Adrenal gland (tissue), 12 donors: ENCODE results near the gene RYR1. TPM values are rescaled to one million over a fixed set of nuclear protein-coding genes. Genes with fewer than 3 reads are reported as not detected.

Experiments
- DNase-seq, 7 donors: peaks; one replicate each; pipeline ENCODE4 v3.0.0-alpha.2; 2019 to 2020
- H3K27ac ChIP-seq, 5 donors: fragments of 200-600 bp; sonication (generic) in 4 of 5; 1 replicate in 3 of 5; 2 replicates in 2 of 5; pipeline versions ENCODE4 v1.5.1 to v1.8.0; 2016 to 2020; ENCODE audit warnings: mild to moderate bottlenecking in 1 of 5
- H3K27me3 ChIP-seq: fragments of 200-600 bp; 2 replicates; pipeline ENCODE4 v1.8.0; 2021
- H3K36me3 ChIP-seq, 2 donors: fragments of 200-600 bp; replicated peaks in 1 of 2; 1 replicate in 1 of 2; 2 replicates in 1 of 2; pipeline versions ENCODE4 v1.5.1 to v1.8.0; 2018 to 2022
- H3K4me1 ChIP-seq, 2 donors: fragments of 200-600 bp; replicated peaks in 1 of 2; 1 replicate in 1 of 2; 2 replicates in 1 of 2; pipeline versions ENCODE4 v1.5.1 to v1.8.0; 2018 to 2021
- H3K4me3 ChIP-seq, 4 donors: fragments of 200-600 bp; sonication (generic) in 3 of 4; one replicate each; pipeline ENCODE4 v1.5.1; 2016 to 2018
- H3K9me3 ChIP-seq, 3 donors: fragments of 200-600 bp; sonication (generic) in 1 of 3; replicated peaks in 1 of 3; 1 replicate in 2 of 3; 2 replicates in 1 of 3; pipeline versions ENCODE4 v1.5.1 to v1.8.0; 2016 to 2021
- CTCF ChIP-seq, 6 experiments: fragments of 450-650 bp in 4 of 6; fragments of 200-600 bp in 2 of 6; sonication (generic) in 1 of 6; IDR thresholded peaks; 1 replicate in 5 of 6; 2 replicates in 1 of 6; pipeline versions ENCODE4 v1.5.1 to v1.8.0; 2016 to 2021; ENCODE audit warnings: antibody characterized with exemption in 6 of 6, mild to moderate bottlenecking in 2 of 6, moderate library complexity in 1 of 6
- POLR2A ChIP-seq, 2 donors: fragments of 450-650 bp; IDR thresholded peaks; one replicate each; pipeline ENCODE4 v1.6.1; 2017; ENCODE audit warnings: antibody characterized with exemption in 2 of 2, mild to moderate bottlenecking in 2 of 2, moderate library complexity in 1 of 2
- WGBS, 4 donors: extraction: QIAGEN DNeasy Blood & Tissue Kit in 2 of 4; methylation state at CpG; one replicate each; pipeline versions ENCODE4 v1.1.5 to v1.1.7; 2013 to 2017; 5-methylcytosine and 5-hydroxymethylcytosine counted together
- intact Hi-C, 2 donors: fragments of 100-400 bp; cut with DNase I; formaldehyde crosslinking; loops; one replicate each; pipeline versions ENCODE4 v1.14.1 to v1.15.0; 2022 to 2023
- polyA plus RNA-seq, 3 donors: library from polyadenylated mRNA; stranded (reverse); fragments of 200-250 nt in 2 of 3; fragments of 350-450 nt in 1 of 3; fragmentation: Illumina TruSeq in 1 of 3; extraction: RNeasy Lipid Tissue Mini Kit (QIAGEN cat#74804) in 1 of 3; gene quantifications; one replicate each; pipeline ENCODE4 v1.2.3, GENCODE V29; 2013 to 2014
- total RNA-seq, 9 donors: library from RNA; depleted of rRNA in 4 of 9; stranded (reverse); fragments of >200 nt in 4 of 9; fragments of 120-200 nt in 1 of 9; fragmentation: NEBNext Ultra II Directional in 1 of 9; extraction: Animal tissue kit (Norgen Biotek cat#: 25700) in 1 of 9; gene quantifications; one replicate each; pipeline versions ENCODE4 v1.1.0 to v1.2.4, GENCODE V29; 2013 to 2023
- donor health status: healthy with polysubstance abuse.
- donor health status: Bipolar disorder and iron deficiency.
- donor health status: DM: yes; HTN: yes; CAD: no.
- donor health status: DM: no; HTN: no; CAD: no.
- donor health status: DM: no; HTN: no; CAD: no.
- donor health status: DM: yes; HTN: yes; CAD: no.

RYR1 gene
- total and polyA plus RNA-seq, 12 donors = 0.90 to 10.0 (median 3.2) TPM

DNA sequence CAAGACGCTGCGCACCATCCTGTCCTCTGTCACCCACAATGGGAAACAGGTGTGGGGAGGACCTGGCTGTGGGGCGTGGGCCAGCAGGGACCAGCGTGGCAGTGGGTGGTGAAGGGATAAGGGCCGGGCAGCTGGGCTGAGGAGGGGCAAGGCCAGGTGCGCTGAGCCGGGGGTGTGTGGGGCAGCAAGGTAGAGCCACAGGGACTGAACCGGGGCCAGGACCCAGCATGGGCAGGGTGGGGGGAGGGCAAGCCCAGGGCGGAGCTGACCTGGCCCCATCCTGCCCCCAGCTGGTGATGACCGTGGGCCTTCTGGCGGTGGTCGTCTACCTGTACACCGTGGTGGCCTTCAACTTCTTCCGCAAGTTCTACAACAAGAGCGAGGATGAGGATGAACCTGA is 146.6 kb downstream of the RYR1 start:
- Histone ChIP-seq H3K27ac (no peak overlapping the region), H3K27me3 (no peaks in the 10 kb centered on the region), H3K4me3 (no peak overlapping the region), H3K9me3 (no peaks in the 10 kb centered on the region), H3K4me1 (no peaks in the 10 kb centered on the region), H3K36me3 (no peaks in the 10 kb centered on the region)
- 87 to 92% (median 91%) methylated on average over 8 to 15 of the region's 15 CpGs for WGBS, 4 donors
- TF ChIP-seq CTCF (IDR thresholded peaks at IDR 0.05) = no peak
- TF ChIP-seq POLR2A (IDR thresholded peaks at IDR 0.05) = no peak
- DNase-seq = no peak
- intact Hi-C loops = no loop called here

DNA sequence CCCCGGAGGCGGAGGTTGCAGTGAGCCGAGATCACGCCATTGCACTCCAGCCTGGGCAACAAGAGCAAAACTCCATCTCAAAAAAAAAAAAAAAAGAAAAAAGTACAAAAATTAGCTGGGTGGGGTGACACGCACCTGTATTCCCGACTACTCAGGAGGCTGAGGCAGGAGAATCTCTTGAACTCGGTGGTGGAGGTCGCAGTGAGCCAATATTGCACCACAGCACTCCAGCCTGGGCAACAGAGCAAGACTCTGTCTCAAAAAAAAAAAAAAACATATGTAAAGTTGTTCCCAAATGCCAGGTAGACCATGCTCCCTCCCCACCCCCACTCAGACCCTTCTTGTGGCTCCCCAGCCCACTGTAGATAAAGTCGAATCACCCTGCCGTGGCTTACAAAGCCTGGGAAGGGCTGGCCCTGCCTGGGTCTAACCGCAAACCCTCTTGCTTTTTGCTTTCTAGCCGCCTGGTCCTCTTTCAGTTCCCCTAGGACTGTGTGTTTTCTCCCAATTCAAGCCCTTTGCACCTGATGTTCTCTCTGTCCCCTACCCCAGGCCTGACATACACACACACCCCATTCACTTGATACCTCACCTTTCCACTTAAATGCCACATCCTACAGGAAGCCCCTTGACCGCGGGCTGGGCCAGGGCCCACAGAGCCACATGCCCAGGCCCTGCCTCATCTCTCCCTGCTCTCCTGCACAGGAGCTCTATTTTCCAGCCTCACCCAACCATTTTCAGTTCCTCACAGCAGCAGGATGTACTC is 149.9 kb downstream of the RYR1 start:
- TF ChIP-seq POLR2A (IDR thresholded peaks at IDR 0.05) = no peak
- TF ChIP-seq CTCF (IDR thresholded peaks at IDR 0.05) = no peak
- no peaks in the 10 kb centered on the region for H3K4me1 ChIP-seq
- DNase-seq = no peak
- intact Hi-C loops = no loop called here
- no peak overlapping the region for H3K27ac ChIP-seq
- H3K36me3 ChIP-seq = no peaks in the 10 kb centered on the region
- no peaks in the 10 kb centered on the region for H3K9me3 ChIP-seq
- 76 to 87% (median 84%) methylated on average over 14 of the region's 14 CpGs for WGBS, 4 donors
- no peaks in the 10 kb centered on the region for H3K27me3 ChIP-seq
- H3K4me3 ChIP-seq = no peak overlapping the region

DNA sequence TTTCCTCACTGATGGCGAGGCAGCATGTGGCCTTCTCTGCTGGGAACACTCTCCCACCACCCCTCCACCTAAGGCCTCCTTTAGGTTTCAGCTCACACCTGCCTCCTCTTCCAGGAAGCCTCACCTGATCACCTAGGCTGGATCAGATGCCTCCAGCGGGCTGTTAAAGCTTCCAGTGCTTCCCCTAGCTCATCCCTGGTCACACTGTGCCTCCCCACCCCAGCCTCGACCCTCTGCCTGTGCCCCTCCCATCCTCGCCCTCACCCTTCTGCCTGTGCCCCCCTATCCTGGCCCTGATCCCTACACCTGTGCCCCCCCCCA is 150.5 kb downstream of the RYR1 start:
- Histone ChIP-seq H3K4me3 (no peak overlapping the region), H3K36me3 (no peaks in the 10 kb centered on the region), H3K27me3 (no peaks in the 10 kb centered on the region), H3K4me1 (no peaks in the 10 kb centered on the region), H3K9me3 (no peaks in the 10 kb centered on the region), H3K27ac (no peak overlapping the region)
- WGBS, 4 donors = 72 to 90% (median 79%) methylated on average over 4 of the region's 4 CpGs
- no peak for DNase-seq
- no peak for TF ChIP-seq POLR2A (IDR thresholded peaks at IDR 0.05)
- TF ChIP-seq CTCF (IDR thresholded peaks at IDR 0.05) = no peak
- intact Hi-C loops = no loop called here

DNA sequence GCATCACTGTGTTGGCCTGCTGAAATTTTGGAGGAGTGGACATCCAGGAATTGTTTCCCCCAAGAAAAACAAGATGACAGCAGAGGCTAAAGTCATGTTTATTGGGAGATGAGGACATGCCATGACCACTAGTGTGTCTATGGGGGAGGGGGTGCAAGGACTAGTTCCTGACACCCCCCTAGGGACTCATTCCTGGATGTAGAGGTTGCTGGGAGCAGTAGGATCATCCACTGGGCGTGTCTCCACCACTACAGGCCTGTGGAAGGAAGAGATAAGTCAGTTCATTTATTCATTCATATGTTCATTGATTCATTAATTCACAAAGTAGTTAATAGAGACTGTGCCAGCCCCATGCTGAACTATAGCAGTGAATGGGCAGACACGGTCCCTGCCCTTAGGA is 154.1 kb downstream of the RYR1 start:
- no peaks in the 10 kb centered on the region for H3K9me3 ChIP-seq
- no peak overlapping the region for H3K4me3 ChIP-seq
- H3K27ac ChIP-seq = no peak overlapping the region
- intact Hi-C loops = no loop called here
- TF ChIP-seq POLR2A (IDR thresholded peaks at IDR 0.05) (no peak), CTCF (IDR thresholded peaks at IDR 0.05) (no peak)
- WGBS, 4 donors = 90 to 95% (median 92%) methylated on average over 2 of the region's 2 CpGs
- H3K4me1 ChIP-seq = no peaks in the 10 kb centered on the region
- no peak for DNase-seq
- H3K36me3 ChIP-seq = no peaks in the 10 kb centered on the region
- no peaks in the 10 kb centered on the region for H3K27me3 ChIP-seq
